Right cardiac atrium (tissue), 5 donors: Measurements from ENCODE around the gene TMEM108. TPM values are rescaled to one million over a fixed set of nuclear protein-coding genes. Genes with fewer than 3 reads are reported as not detected.

Experiments
- ATAC-seq, 2 donors: fragments of 200-7000 bp; cut with Tn5 transposase; one replicate each; pipeline versions ENCODE4 v1.8.0 to v1.9.1; 2020; ENCODE audit warnings: moderate library complexity in 2 of 2, mild to moderate bottlenecking in 1 of 2
- DNase-seq, 3 donors: peaks; one replicate each; pipeline ENCODE4 v3.0.0-alpha.2; 2020
- H3K27ac ChIP-seq: one replicate; pipeline ENCODE4 v1.5.1; 2013; ENCODE audit warnings: mild to moderate bottlenecking, low read length, control low read depth, moderate library complexity
- H3K27me3 ChIP-seq: one replicate; pipeline ENCODE4 v1.6.1; 2013; ENCODE audit not compliant: control insufficient read depth, insufficient read depth
- H3K4me1 ChIP-seq: one replicate; pipeline ENCODE4 v1.6.1; 2013; ENCODE audit warnings: low read length; ENCODE audit not compliant: control insufficient read depth, insufficient read depth
- H3K4me3 ChIP-seq: one replicate; pipeline ENCODE4 v1.5.1; 2013; ENCODE audit warnings: low read length, control low read depth
- H3K9me3 ChIP-seq: one replicate; pipeline ENCODE4 v1.6.1; 2013; ENCODE audit warnings: low read length; ENCODE audit not compliant: control insufficient read depth
- WGBS: extraction: QIAGEN DNeasy Blood & Tissue Kit; methylation state at CpG from one replicate; pipeline ENCODE4 v1.1.7; 2013; 5-methylcytosine and 5-hydroxymethylcytosine counted together
- intact Hi-C, 4 donors: fragments of 100-400 bp; cut with DNase I; formaldehyde crosslinking; loops; one replicate each; pipeline versions ENCODE4 v1.11.0 to v1.14.0; 2022 to 2023
- polyA plus RNA-seq: library from polyadenylated mRNA; stranded (reverse); fragments of 200-250 nt; gene quantifications from one replicate; pipeline ENCODE4 v1.2.3, GENCODE V29; 2013
- total RNA-seq, 4 donors: library from RNA; stranded (reverse); fragmentation: NEBNext Ultra II Directional; extraction: Animal tissue kit (Norgen Biotek cat#: 25700); gene quantifications; one replicate each; pipeline ENCODE4 v1.2.1, GENCODE V29; 2021
- donor health status: healthy with polysubstance abuse.
- donor health status: DM: no; HTN: yes; CAD: no.
- donor health status: DM: no; HTN: no; CAD: no.
- donor health status: DM: no; HTN: yes; CAD: no; lungs with severe emphysema.
- donor health status: DM: yes; HTN: yes; CAD: no.

Gene TMEM108
- total and polyA plus RNA-seq, 5 donors = 5.2 to 20.3 (median 13.2) TPM

DNA sequence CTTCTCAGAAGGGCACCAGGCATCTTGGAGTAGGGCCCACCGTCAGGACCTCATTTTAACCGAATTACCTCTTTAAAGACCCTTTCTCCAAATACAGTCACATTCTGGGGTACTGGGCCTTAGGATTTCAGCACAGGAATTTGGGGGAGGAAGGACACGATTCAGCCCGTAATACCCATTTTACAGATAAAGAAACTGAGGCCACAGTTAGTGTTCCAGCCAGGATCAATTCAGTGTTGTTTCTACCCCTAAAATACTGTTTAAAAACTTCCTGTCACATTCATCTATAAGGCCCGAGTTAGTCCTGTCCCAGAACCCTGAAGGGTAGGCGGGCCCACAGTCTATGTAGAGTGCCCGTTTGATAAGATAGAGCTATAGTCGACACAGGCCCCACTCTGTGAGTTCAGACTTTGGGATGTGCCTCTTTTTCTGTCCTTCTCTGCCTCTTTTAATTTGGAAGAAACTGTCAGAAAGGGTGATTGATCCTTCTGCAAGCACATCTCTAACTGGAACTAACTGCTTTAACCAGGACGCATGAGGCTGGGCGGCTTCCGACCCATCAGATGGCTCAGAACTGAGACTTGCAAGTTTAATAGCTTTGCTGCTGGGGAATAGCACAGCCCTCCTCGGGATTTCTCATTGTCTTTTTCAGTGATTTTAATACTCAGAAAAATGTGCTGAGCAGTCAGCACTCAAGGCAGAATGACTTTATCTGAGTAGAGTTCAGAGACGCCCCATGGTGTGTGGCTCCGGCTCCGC, 381.1 kb downstream of the TMEM108 start:
- H3K4me1 ChIP-seq = no peaks in the 10 kb centered on the region
- no peaks in the 10 kb centered on the region for H3K27me3 ChIP-seq
- H3K4me3 ChIP-seq = no peak overlapping the region
- no peaks in the 10 kb centered on the region for H3K9me3 ChIP-seq
- no peak for ATAC-seq
- no peak overlapping the region for H3K27ac ChIP-seq
- WGBS = 86% methylated on average over 15 of the region's 15 CpGs
- intact Hi-C loops = no loop called here
- no peak for DNase-seq

DNA sequence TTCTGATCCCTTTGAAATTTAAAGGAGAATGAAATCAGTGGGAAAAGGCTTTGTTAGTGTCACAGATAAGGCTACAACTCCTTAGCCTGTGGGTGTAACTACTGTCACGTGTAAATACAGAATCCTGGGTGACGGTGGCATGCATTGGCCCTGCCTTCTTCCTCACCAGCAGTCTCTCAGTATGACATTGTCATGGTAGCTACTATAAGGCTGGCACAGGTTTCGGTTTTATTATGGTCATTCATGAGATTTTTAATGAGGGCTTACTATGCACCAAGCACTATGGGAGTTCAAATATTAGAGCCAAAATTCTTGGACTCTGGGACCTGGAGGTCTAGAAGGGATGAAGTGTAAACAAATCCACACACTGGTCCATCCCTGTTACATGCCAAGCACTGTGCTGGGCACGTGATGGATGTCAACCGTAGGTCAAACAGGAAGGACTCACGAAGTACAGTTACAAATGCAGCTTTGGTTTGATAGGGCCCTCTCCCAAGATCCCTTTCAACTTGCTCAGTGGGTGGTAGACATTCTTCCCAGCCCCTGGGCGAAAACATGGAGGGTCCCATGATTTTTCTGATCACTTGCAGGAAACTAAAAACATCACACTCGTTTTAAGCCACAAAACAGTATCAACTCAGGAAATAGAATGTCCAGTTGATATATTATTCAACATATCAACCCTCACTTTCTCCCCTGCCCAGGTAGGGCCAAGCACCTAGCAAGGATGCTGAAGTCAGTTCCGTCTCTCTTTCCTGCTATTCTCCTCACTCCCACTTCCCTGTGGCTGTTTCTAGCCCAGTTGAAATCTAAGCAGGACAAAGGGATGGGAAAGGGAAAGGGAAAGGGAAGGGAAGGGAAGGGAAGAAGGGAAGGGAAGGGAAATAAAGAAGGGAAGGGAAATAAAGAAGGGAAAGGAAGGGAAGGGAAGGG, 387.0 kb downstream of the TMEM108 start:
- peaks cover 3% of the 10 kb centered on the region for H3K4me1 ChIP-seq
- no peak for ATAC-seq
- DNase-seq = no peak
- H3K9me3 ChIP-seq = no peaks in the 10 kb centered on the region
- no peak overlapping the region for H3K4me3 ChIP-seq
- WGBS = 79% methylated on average over 9 of the region's 9 CpGs
- intact Hi-C loops = loop anchor here (2.0 to 5.0 kb wide), 2 partner anchors 694 to 698 kb away; no protein-coding TSS in a partner anchor
- H3K27ac ChIP-seq = no peak overlapping the region
- no peaks in the 10 kb centered on the region for H3K27me3 ChIP-seq

- 77% methylated on average over 3 of the region's 3 CpGs for WGBS
- no peaks in the 10 kb centered on the region for H3K9me3 ChIP-seq
- no peak for ATAC-seq
- H3K4me1 ChIP-seq = peaks cover 3% of the 10 kb centered on the region
- no peak overlapping the region for H3K4me3 ChIP-seq
- DNase-seq = no peak
- intact Hi-C loops = loop anchor here in 1 of 4 donors (2.0 kb wide), 1 partner anchor 695 kb away; no protein-coding TSS in a partner anchor
- no peaks in the 10 kb centered on the region for H3K27me3 ChIP-seq
- H3K27ac ChIP-seq = no peak overlapping the region
Measured at GRCh38 chr3:133425898-133426297, 387.7 kb downstream of the TMEM108 start.

- Histone ChIP-seq H3K9me3 (no peaks in the 10 kb centered on the region), H3K27me3 (no peaks in the 10 kb centered on the region), H3K4me3 (no peak overlapping the region), H3K27ac (no peak overlapping the region), H3K4me1 (peaks cover 3% of the 10 kb centered on the region)
- intact Hi-C loops = no loop called here
- DNase-seq (no peak), ATAC-seq (peak; percentile 34 to 39)
- WGBS = 39% methylated on average over 2 of the region's 2 CpGs
Measured at GRCh38 chr3:133426721-133427120, 388.5 kb downstream of the TMEM108 start.

- intact Hi-C loops = no loop called here
- Histone ChIP-seq H3K27me3 (no peaks in the 10 kb centered on the region), H3K4me1 (peaks cover 3% of the 10 kb centered on the region), H3K4me3 (no peak overlapping the region), H3K9me3 (no peaks in the 10 kb centered on the region), H3K27ac (no peak overlapping the region)
- WGBS = 70% methylated on average over 12 of the region's 12 CpGs
- ATAC-seq (no peak), DNase-seq (no peak)
Measured at GRCh38 chr3:133428552-133428951, 390.4 kb downstream of the TMEM108 start.

GRCh38 chr3:133429063-133429462, 390.9 kb downstream of the TMEM108 start:
- intact Hi-C loops = no loop called here
- H3K27me3 ChIP-seq = no peaks in the 10 kb centered on the region
- DNase-seq = no peak
- H3K4me3 ChIP-seq = no peak overlapping the region
- no peaks in the 10 kb centered on the region for H3K9me3 ChIP-seq
- no peak overlapping the region for H3K27ac ChIP-seq
- ATAC-seq = no peak
- peaks cover 3% of the 10 kb centered on the region for H3K4me1 ChIP-seq

GRCh38 chr3:133439563-133439962, 401.4 kb downstream of the TMEM108 start:
- ATAC-seq (no peak), DNase-seq (no peak)
- Histone ChIP-seq H3K27me3 (no peaks in the 10 kb centered on the region), H3K4me3 (no peak overlapping the region), H3K9me3 (no peaks in the 10 kb centered on the region), H3K27ac (no peak overlapping the region), H3K4me1 (no peaks in the 10 kb centered on the region)
- 92% methylated on average over 2 of the region's 2 CpGs for WGBS
- intact Hi-C loops = no loop called here

GRCh38 chr3:133440652-133441051, 402.5 kb downstream of the TMEM108 start:
- Histone ChIP-seq H3K4me1 (no peaks in the 10 kb centered on the region), H3K27me3 (no peaks in the 10 kb centered on the region), H3K9me3 (no peaks in the 10 kb centered on the region), H3K27ac (no peak overlapping the region), H3K4me3 (no peak overlapping the region)
- DNase-seq (no peak), ATAC-seq (no peak)
- WGBS = 80% methylated on average over 2 of the region's 2 CpGs
- intact Hi-C loops = no loop called here

GRCh38 chr3:133441867-133442270, 403.7 kb downstream of the TMEM108 start:
- Histone ChIP-seq H3K9me3 (no peaks in the 10 kb centered on the region), H3K27me3 (no peaks in the 10 kb centered on the region), H3K4me3 (no peak overlapping the region), H3K4me1 (no peaks in the 10 kb centered on the region), H3K27ac (no peak overlapping the region)
- DNase-seq (no peak), ATAC-seq (no peak)
- WGBS = 58% methylated on average over 3 of the region's 3 CpGs
- intact Hi-C loops = no loop called here

- intact Hi-C loops = no loop called here
- no peaks in the 10 kb centered on the region for H3K4me1 ChIP-seq
- H3K4me3 ChIP-seq = no peak overlapping the region
- H3K27me3 ChIP-seq = no peaks in the 10 kb centered on the region
- no peaks in the 10 kb centered on the region for H3K9me3 ChIP-seq
- no peak for ATAC-seq
- no peak for DNase-seq
- H3K27ac ChIP-seq = no peak overlapping the region
- 94% methylated on average over 1 of the region's 1 CpG for WGBS
Measured at GRCh38 chr3:133442518-133442917, 404.3 kb downstream of the TMEM108 start.
